DND-41 (cell line): ENCODE measurements around the gene SPSB3.

Experiments
- ATAC-seq: fragments of 200-7000 bp; cut with Tn5 transposase; 3 replicates; pipeline ENCODE4 v1.9.1; 2021; ENCODE audit warnings: low read depth; ENCODE audit not compliant: insufficient read depth
- DNase-seq: peaks from one replicate; pipeline ENCODE4 v3.0.0-alpha.2; 2020
- H2AFZ ChIP-seq: 2 replicates; pipeline ENCODE4 v1.6.0; 2012; ENCODE audit warnings: low read depth, low read length
- H3K27ac ChIP-seq: 2 replicates; pipeline ENCODE4 v1.5.1; 2012; ENCODE audit warnings: low read length, inconsistent platforms
- H3K27me3 ChIP-seq: fragments of 200-600 bp; sonication (generic); 2 replicates; pipeline ENCODE4 v1.6.0; 2012; ENCODE audit warnings: low read length, mild to moderate bottlenecking, inconsistent platforms; ENCODE audit not compliant: insufficient read depth, poor library complexity
- H3K36me3 ChIP-seq: 2 replicates; pipeline ENCODE4 v1.5.1; 2012; ENCODE audit warnings: low read length, inconsistent platforms; ENCODE audit not compliant: insufficient read depth
- H3K4me1 ChIP-seq: 2 replicates; pipeline ENCODE4 v1.5.1; 2012; ENCODE audit warnings: mild to moderate bottlenecking, low read length; ENCODE audit not compliant: insufficient read depth
- H3K4me2 ChIP-seq: 2 replicates; pipeline ENCODE4 v1.6.0; 2012; ENCODE audit warnings: mild to moderate bottlenecking, moderate library complexity, low read length, inconsistent platforms; ENCODE audit not compliant: insufficient read depth
- H3K4me3 ChIP-seq, 2 experiments: fragments of 200-600 bp in 1 of 2; shearing (Covaris generic) in 1 of 2; 2 replicates each; pipeline ENCODE4 v1.5.1; 2012 to 2016; ENCODE audit warnings: inconsistent platforms in 2 of 2, low read length in 2 of 2, mild to moderate bottlenecking in 2 of 2, low read depth in 1 of 2, moderate library complexity in 1 of 2
- H3K79me2 ChIP-seq: 2 replicates; pipeline ENCODE4 v1.6.0; 2012; ENCODE audit warnings: low read length, inconsistent platforms; ENCODE audit not compliant: insufficient read depth
- H3K9ac ChIP-seq: 2 replicates; pipeline ENCODE4 v1.6.0; 2012; ENCODE audit warnings: low read depth, mild to moderate bottlenecking, inconsistent platforms, low read length, moderate library complexity
- H3K9me3 ChIP-seq: 2 replicates; pipeline ENCODE4 v1.5.1; 2012; ENCODE audit warnings: low read length, moderate library complexity, mild to moderate bottlenecking, inconsistent platforms; ENCODE audit not compliant: insufficient read depth, severe bottlenecking
- H4K20me1 ChIP-seq: 2 replicates; pipeline ENCODE4 v1.6.0; 2012; ENCODE audit warnings: low read length; ENCODE audit not compliant: insufficient read depth
- CTCF ChIP-seq: IDR thresholded peaks from 2 replicates; pipeline ENCODE4 v1.5.1; 2012; ENCODE audit warnings: borderline replicate concordance, low read length, moderate library complexity, mild to moderate bottlenecking; ENCODE audit not compliant: poor library complexity, severe bottlenecking; ENCODE audit errors: extremely low read depth
- EZH2 ChIP-seq: IDR thresholded peaks from 3 replicates; pipeline ENCODE4 v1.6.1; 2012; ENCODE audit warnings: borderline replicate concordance, low read depth, mild to moderate bottlenecking, moderate library complexity, low read length, inconsistent platforms; ENCODE audit not compliant: severe bottlenecking

The SPSB3 gene

DNA sequence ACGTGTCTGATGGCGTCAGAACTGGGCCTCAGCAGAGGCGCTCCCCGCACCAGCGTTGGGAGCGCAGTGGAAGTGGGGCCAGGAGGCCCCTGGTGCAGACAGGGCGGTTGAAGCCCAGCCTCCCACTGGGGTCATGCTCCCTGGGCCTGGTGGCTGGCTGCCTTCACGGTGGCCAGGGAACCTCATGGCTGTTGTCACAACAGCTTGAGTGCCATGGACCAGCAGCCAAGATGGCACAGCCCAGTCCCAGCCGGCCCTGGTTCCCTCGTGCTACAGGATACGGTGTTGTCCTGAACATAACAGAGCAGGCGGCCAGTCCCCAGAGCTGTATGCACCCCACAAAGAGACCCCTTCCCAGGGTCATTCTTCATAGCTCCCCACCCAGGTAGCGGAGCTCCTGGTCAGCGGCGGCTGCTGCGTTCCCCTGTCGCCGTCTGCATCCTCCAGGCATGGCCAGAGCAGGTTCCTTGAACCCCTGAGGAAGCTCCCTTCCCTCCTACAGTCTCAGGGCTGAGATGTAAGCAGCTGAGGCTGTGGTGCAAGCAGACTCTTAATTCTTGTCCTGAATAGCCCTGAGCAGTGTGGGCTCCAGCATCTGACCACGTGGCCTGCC is 40.7 kb downstream of the SPSB3 start:
- Histone ChIP-seq H3K27ac (no peak overlapping the region), H3K27me3 (no peaks in the 10 kb centered on the region), H3K9ac (no peak overlapping the region), H3K4me3 (no peak overlapping the region), H3K4me1 (no peaks in the 10 kb centered on the region), H2AFZ (no peak overlapping the region), H3K79me2 (peaks cover 5% of the 10 kb centered on the region; the same call in 1 of the 2 replicates), H4K20me1 (peaks cover 15% of the 10 kb centered on the region), H3K4me2 (no peak overlapping the region), H3K36me3 (peaks cover 52% of the 10 kb centered on the region), H3K9me3 (peaks cover 31% of the 10 kb centered on the region)
- TF ChIP-seq EZH2 (no peak), CTCF (no peak)
- no peak for ATAC-seq
- no peak for DNase-seq

DNA sequence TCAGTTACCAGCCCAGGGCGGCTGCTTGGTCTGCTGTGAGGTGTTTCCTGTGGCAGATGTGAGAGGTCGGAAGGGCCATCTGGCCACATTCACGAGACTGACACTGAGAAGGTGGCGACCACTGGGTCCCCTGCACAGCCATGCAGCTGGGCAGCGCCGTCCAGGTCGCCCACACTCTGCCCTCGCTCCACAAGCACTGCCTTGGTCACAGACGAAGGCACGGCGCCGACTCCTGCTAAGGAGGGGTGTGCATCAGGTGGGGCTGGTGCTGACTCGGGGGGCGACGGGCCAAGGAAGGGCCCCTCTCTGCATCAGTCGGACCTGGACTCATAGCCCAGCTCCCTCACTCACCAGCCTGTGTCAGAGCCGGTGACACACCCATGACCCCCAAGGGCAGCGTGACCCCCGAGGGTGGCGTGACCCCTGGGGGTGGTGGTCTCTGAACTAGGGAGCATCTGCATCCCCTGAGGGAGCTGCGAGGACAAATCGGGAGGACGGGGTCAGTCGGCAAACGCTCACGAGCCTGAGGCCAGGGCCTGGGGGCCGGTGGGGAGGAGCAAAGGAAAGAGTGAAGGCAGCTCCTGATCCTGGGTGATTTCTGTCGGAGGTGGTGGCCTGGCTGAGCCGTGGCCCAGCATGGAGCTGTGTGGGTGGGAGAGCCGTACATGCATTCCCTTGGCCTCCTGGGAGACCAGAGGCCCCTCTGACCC is 41.4 kb downstream of the SPSB3 start:
- ATAC-seq (no peak), DNase-seq (no peak)
- Histone ChIP-seq H3K79me2 (peaks cover 5% of the 10 kb centered on the region; the same call in 1 of the 2 replicates), H3K4me3 (no peak overlapping the region), H3K27ac (no peak overlapping the region), H3K4me1 (no peaks in the 10 kb centered on the region), H4K20me1 (peaks cover 15% of the 10 kb centered on the region), H3K27me3 (no peaks in the 10 kb centered on the region), H3K4me2 (no peak overlapping the region), H3K9me3 (peaks cover 38% of the 10 kb centered on the region), H3K36me3 (peaks cover 45% of the 10 kb centered on the region), H3K9ac (no peak overlapping the region), H2AFZ (no peak overlapping the region)
- TF ChIP-seq CTCF (no peak), EZH2 (no peak)

- H3K27me3 ChIP-seq, result no peaks in the 10 kb centered on the region
- H4K20me1 ChIP-seq, result peaks cover 15% of the 10 kb centered on the region
- ATAC-seq, result no peak
- no peak overlapping the region for H2AFZ ChIP-seq
- no peak overlapping the region for H3K9ac ChIP-seq
- no peaks in the 10 kb centered on the region for H3K4me1 ChIP-seq
- H3K27ac ChIP-seq, result no peak overlapping the region
- H3K4me2 ChIP-seq, result no peak overlapping the region
- DNase-seq, result no peak
- peaks cover 45% of the 10 kb centered on the region for H3K9me3 ChIP-seq
- peaks cover 5% of the 10 kb centered on the region; the same call in 1 of the 2 replicates for H3K79me2 ChIP-seq
- TF ChIP-seq CTCF (no peak), EZH2 (no peak)
- H3K4me3 ChIP-seq, result no peak overlapping the region
- peaks cover 45% of the 10 kb centered on the region for H3K36me3 ChIP-seq
Observed at GRCh38 chr16:1740234-1740633, 42.1 kb downstream of the SPSB3 start.
